CD4-positive, alpha-beta T cell treated with Interleukin-1 beta for 1 hour (primary cell): Measurements from ENCODE around the gene IGFLR1.

Source experiments
- DNase-seq, 2 donors: peaks; one replicate each; pipeline ENCODE4 v3.0.0-alpha.2; 2020 to 2022

Gene IGFLR1

GRCh38 chr19:35742121-35742724 is at the start of gene IGFLR1:
Gene IGFLR1, minus strand, starts transcription at chr19:35742452. Its CDS starts 1,272 bp downstream, at chr19:35741180.
- peak; percentile 78 to 79 for DNase-seq

DNA sequence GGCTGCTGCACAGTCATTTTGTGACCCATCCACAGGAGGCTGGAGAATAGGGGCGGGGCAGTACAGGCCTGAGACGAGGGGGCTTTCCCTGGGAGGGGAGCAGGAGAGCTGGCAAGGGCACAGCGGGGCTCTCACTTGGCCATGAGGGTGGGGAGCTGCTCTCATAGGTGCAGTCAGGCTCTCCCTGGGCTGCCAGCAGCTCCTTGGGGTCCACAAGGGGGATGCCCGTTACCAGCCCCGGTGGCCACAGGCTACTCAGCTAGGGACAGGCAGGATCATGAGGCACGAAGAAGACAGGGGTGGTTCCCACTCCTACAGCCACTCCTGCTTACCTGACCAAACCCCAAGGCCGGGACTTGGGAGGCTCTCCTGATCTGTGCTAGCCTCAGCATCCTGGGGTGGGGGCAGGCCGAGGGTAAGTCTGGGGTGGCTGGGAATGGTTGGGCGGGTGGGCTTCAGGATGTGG is 49.6 kb upstream of the IGFLR1 start:
- DNase-seq, result no peak

DNA sequence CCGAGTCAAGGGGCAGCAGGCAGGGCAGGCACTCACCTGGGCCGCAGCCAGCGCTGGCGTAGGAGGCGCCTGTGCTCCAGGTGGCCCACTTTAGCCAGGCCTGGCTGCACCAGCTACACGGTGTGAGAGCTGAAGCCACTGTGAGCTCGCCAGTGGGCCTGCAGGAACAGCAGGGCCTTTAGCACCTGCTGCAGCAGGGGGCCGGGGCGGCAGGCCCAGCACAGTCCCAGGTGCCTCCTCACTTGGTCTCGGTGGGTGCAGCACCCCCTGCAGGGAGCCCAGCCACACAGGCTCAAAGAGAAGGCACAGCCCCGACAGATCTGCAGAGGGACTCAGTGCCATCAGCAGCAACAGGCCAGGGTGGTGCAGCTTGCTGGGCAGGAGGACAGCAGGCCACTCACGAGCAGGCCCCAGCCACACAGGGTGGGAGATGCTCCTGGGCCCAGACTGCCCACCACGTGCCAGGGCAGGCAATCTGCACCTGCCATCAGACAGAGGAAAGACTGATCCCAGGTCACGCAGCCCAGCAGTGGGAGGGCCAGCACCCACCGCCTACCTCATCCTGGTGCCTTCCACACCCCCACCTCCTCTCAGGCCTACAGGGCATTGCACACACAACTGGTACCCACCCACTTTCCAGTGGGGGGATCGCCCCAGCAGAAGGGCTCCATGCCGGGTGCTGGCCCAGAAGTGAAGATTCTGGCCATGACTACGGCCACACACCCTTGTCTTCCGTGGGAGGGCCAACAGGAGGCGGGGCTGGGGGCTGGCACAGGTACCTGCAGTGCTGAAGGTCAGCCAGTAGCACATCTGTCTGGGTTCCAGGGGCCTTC is 48.9 kb upstream of the IGFLR1 start:
- DNase-seq, result no peak

DNA sequence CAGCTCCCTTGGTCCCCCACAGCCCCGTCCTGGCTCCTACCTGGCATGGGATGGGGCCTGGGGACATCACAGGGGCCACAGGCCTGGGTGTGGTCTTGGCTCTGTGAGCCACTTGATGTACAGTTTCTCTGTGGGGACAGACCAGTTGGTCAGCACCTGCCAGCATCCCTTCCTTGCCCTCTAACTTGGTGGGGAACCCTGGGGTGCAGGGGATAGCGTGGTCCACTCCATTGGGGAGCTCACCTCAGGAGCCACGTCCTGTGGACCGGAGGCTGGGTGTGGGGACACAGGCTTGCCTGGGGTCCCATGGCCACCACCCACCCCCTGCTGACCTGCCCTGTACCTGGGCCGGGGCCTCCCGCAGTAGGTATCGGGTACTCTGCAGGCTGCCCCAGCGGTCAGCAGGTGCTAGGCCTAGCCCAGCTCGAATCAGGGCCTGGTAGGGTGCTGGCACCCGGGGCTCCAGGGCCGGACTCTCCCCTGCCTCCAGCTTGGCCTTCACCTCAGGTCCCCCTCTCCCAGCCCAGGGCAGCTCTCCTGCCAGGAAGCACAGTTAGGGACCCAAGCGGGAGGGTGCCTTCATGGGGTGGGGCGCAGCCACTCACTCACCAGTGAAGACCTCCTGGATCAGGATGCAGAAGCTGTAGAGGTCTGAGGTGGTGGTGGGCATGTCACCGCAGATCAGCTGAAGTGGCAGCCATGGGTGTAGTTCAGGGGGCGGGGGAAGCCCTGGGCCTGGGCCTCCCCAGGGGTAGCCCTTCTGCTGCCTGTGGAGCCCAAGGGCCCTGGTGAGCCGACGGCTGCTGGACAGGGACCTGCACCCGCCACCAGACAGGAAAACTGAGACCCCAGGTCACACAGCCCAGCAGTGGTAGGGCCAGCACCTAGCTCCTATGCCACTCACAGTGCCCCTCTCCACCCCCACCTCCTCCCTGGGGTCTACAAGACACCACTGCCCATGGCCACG is 48.0 kb upstream of the IGFLR1 start:
- DNase-seq, result no peak

DNA sequence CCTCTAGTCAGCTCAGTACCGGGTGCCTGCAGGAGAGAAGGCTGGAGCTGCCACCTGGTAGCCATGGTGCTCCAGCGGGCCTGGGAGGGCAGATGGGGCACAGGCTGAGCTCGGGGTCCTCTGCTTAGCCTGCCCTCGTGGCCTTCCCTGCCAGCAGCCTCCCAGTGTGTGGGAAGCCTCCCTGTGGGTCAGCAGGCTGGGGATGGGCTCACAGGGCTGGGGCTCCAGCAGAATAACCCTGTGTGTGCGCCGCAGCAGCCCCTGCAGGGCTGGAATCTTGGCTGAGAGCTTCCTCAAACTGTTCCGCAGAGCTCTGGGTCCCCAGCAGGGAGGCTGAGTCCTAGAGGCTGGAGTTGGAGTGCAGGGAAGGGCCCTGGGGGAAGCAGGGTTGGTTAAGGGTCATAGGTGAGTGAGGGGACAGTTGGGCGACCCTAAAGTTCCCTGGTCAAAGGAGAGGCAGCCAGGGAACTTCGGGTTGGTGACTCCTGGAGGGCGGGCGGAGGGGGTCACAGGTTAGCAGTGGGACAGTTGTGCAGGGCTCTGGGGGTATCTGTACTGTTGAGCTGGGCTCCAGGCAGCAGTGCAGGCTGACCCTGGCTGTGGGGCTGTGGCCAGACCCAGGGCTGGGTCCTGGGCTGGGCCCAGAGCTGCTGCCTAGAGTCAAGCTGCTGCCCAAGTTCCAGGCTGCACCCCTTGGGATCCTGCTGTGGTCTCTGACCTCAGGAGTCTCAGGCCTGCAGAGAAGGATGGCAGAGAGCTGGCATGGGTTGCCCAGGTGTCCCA is 47.1 kb upstream of the IGFLR1 start:
- no peak for DNase-seq

GRCh38 chr19:35788205-35788960 is 46.1 kb upstream of the IGFLR1 start:
- DNase-seq, result no peak

GRCh38 chr19:35787227-35787799 is 45.1 kb upstream of the IGFLR1 start:
- no peak for DNase-seq

GRCh38 chr19:35786299-35787160 is 44.3 kb upstream of the IGFLR1 start:
- DNase-seq, result no peak

DNA sequence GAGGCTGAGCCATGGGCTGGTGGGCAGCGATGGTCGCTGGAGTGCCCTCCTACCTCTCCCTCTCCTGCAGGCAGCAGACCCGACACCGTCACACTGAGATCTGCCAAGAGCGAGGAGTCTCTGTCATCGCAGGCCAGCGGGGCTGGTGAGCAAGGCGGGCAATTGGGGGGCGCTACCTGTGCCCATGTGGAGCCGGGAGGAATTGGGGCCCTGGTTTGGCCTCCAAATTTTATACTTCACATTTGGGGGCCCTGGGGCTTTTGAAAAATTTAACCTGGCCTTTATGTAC is 43.0 kb upstream of the IGFLR1 start:
- DNase-seq, result no peak

DNA sequence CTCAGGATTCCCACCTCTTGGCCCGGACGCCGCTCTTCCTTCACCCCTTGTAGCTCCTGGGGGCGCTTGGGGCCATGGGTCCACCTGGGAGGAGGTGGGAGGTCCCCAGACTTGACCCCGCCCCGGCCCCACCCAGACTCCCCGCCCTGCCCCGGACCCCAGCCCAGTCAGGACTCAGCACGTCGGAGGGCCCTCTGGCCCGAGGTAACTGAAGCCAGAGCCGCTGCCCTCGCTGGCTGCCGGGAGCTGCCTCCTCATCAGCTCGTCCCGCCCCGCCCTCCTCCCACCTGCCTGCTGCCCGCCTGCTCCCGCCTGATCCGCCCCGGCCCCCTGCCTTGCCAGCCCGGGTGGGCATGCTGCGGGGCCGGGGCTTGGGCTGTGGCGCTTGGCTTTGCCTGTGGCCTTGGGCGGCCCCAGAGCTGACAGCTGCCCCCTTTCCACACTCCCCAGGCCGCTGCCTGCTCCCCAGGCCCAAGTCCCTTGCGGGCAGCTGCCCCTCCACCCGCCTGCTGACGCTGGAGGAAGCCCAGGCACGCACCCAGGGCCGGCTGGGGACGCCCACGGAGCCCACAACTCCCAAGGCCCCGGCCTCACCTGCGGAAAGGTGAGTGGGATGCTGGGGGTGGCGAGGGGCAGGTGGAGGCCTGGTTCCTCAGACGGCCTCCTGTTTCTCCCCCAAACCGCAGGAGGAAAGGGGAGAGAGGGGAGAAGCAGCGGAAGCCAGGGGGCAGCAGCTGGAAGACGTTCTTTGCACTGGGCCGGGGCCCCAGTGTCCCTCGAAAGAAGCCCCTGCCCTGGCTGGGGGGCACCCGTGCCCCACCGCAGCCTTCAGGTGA is 42.5 kb upstream of the IGFLR1 start:
- DNase-seq, result no peak

- DNase-seq, result no peak
These were observed 41.5 kb upstream of the IGFLR1 start for GRCh38 chr19:35783469-35784434.

DNA sequence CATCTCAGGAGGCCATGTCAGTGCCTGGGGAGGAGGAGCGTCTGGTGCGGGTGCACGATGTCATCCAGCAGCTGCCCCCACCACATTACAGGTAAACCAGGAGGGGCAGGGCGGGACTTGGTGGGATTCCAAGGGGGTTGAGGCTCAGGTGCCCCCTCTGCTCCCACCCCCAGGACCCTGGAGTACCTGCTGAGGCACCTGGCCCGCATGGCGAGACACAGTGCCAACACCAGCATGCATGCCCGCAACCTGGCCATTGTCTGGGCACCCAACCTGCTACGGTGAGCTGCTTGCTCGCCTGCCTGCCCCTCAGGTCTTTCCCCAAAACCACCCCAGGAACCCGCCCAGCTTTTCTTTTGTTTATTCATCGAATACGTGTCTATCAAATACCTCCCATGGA is 40.3 kb upstream of the IGFLR1 start:
- DNase-seq, result no peak

DNA sequence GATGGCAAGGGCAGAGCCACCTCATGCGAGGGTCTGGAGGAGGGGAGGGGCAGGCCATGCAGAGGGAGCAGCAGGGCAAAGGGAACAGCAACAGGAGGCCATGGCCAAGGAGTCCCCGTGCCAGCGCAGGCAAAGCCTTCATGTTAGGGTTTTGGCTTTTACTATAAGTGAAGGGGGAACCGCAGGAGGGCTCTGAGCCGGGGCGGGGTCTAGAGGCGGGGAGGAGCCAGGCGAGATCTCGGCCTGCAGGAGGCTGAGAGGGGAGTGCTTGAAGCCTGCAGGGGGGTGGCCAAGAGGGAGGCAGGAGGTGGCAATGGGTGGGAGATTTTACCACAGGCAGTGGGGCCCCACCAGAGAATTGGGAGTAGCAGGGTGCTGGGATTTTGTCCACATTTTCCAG is 39.4 kb upstream of the IGFLR1 start:
- no peak for DNase-seq

GRCh38 chr19:35780717-35781116 is 38.5 kb upstream of the IGFLR1 start:
- no peak for DNase-seq

DNA sequence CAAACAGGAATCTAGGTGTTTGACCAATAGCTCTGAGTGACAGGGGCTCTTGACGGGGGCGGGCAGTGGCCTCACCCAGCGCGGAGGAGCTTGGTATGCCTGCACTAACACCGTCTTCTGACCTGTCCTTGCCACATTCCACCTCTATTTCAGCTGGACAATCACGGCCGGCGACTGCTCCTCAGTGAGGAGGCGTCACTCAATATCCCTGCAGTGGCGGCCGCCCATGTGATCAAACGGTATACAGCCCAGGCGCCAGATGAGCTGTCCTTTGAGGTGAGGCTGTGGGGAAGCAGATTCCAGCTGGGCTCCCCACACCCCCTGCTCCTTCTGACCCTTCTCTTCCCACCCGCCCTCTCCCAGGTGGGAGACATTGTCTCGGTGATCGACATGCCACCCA is 37.8 kb upstream of the IGFLR1 start:
- no peak for DNase-seq

DNA sequence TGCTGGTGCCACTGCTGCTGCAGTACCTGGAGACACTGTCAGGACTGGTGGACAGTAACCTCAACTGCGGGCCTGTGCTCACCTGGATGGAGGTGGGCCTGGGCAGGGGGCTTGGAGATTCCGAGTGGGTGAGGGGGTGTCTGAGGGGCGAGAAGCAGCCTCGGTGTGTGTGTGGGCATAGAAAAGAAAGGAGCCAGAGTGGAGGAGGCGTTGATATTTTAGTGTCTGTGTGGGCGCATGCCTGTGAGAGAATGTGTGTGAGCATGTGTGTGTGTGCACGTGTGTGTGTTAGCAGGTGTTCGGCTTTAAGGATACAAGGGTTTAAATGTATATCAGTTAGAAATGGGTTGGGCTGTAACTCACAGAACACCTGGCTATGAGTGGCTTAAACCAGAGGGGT is 36.8 kb upstream of the IGFLR1 start:
- DNase-seq, result no peak

DNA sequence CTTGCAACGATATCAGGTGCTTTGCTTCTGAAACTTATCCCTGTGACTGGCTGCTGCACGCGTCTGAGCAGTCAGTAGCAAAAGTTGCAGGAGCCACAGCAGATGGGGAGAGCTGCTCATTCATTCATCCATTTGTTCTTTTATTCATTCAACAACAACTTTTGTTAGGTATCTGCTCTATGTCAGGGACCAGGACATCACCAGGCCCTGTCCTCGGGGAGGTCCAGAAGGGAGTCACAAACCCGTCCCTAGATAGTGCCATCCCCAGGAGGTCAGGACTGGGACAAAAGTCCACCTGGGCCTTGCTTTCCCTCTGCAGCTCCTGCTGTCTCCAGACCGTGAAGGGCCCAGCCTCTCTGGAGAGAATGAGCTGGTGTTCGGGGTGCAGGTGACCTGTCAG is 35.7 kb upstream of the IGFLR1 start:
- no peak for DNase-seq
